ENCODE measurements around the gene PARVG.

DNA sequence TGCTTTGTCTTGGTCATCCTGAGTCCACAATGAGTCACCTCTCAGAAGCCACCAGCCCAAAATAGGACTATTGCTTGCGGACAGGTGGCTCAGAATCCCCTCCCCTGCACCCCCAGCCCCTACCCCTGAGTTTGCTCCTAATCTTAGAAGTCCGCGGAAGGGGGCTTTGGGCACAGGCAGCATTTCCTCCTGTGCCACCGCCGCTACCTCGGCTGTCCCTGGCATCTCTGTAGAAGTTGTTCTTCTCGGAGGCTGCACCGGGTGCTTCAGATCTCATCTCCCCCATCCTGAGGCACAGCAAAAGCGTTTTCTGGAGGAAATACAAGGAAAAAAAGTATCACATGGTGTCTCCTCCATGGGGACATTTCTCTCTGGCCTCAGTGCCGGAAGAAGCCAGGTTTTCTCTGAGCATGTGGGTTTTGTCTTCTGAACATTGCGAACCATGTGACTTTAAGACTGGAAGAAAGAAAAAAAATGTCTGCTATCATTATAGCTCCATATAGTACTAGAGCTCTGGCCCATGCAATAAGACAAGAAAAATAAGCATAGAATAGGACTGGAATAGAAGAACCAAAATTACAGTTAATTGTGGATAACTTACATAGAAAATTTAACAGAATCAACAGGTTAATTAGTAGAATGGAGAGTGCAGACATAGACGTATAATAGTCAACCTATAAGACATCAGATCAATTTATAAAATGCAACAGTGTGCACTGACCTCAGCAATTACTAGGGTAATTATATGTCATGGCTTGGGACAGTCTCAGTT lies 68.8 kb downstream of the PARVG start:
- TF ChIP-seq, protein P1, sequence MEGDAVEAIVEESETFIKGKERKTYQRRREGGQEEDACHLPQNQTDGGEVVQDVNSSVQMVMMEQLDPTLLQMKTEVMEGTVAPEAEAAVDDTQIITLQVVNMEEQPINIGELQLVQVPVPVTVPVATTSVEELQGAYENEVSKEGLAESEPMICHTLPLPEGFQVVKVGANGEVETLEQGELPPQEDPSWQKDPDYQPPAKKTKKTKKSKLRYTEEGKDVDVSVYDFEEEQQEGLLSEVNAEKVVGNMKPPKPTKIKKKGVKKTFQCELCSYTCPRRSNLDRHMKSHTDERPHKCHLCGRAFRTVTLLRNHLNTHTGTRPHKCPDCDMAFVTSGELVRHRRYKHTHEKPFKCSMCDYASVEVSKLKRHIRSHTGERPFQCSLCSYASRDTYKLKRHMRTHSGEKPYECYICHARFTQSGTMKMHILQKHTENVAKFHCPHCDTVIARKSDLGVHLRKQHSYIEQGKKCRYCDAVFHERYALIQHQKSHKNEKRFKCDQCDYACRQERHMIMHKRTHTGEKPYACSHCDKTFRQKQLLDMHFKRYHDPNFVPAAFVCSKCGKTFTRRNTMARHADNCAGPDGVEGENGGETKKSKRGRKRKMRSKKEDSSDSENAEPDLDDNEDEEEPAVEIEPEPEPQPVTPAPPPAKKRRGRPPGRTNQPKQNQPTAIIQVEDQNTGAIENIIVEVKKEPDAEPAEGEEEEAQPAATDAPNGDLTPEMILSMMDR (IDR thresholded peaks at IDR 0.05; ENCODE audit: insufficient read depth, low read length, poor library complexity, severe bottlenecking) = no peak
- TF ChIP-seq EZH2phosphoT487 (conservative IDR thresholded peaks at IDR 0.05; ENCODE audit: low read length) = no peak

Data from SU-DHL-6 (cell line).